Neural crest cell (in vitro differentiated cells): Measurements from ENCODE around the gene TIMM21. TPM values are rescaled to one million over a fixed set of nuclear protein-coding genes. Genes with fewer than 3 reads are reported as not detected.

Experiments
- DNase-seq: peaks from one replicate; pipeline ENCODE4 v3.0.0; 2021; ENCODE audit warnings: low read depth, mixed read lengths, low spot score
- H3K27ac Mint-ChIP-seq: one replicate; pipeline ENCODE4 v1.8.0; 2021; ENCODE audit warnings: mild to moderate bottlenecking, mixed read lengths; ENCODE audit not compliant: unreplicated experiment
- H3K27me3 Mint-ChIP-seq: 2 replicates; pipeline ENCODE4 v1.8.0; 2021; ENCODE audit warnings: low read depth, mild to moderate bottlenecking, mixed read lengths
- H3K36me3 Mint-ChIP-seq: 2 replicates; pipeline ENCODE4 v1.8.0; 2021; ENCODE audit warnings: low read depth, mild to moderate bottlenecking, mixed read lengths
- H3K4me1 Mint-ChIP-seq: 2 replicates; pipeline ENCODE4 v1.8.0; 2021; ENCODE audit warnings: mixed read lengths
- H3K4me3 Mint-ChIP-seq: one replicate; pipeline ENCODE4 v1.8.0; 2021; ENCODE audit warnings: mild to moderate bottlenecking, mixed read lengths
- H3K9me3 Mint-ChIP-seq: 2 replicates; pipeline ENCODE4 v1.8.0; 2021; ENCODE audit warnings: mixed read lengths
- total RNA-seq: library from RNA; stranded (reverse); gene quantifications from 2 replicates; pipeline ENCODE4 v1.2.1, GENCODE V29; 2021
- TF ChIP-seq, protein P1 (sequence below): fragments of 200-600 bp; sonication (generic); conservative IDR thresholded peaks from 2 replicates; pipeline ENCODE4 v1.5.0; 2021; ENCODE audit warnings: antibody characterized with exemption, mild to moderate bottlenecking

Gene TIMM21
- total RNA-seq, 1 donor from 2014 or later: 42.4 TPM

DNA sequence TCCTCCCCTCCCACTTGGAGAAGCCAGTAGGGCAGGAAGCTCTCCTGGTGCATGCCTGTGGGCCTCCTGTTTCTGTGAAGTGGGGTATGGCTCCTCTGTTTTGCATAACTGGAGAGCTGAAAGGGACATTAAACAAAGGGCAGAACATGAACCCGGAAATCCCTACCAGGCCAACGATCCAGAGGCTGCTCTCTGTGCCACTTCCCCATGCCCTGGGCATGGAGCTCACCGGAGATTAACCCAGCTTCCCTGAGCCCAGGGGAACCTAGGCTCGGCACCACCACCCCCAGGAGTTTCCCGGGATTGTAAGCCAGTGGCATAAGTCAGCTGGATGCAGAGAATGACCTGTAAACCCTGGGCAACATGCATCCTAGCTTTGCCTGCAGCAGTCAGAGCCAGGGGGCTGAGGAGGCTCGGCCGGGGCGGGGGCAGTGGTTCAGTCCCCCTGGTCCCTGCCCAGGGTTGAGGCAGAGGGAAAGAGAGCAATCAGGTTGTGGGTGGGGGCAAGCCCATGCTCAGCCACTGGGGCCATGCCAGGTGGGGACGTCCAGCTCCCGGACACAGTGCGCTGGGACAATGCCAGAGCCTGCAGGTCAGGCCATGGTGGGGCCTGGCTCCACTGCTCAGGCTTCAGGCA, 49.5 kb downstream of the TIMM21 start:
- Mint-ChIP-seq H3K9me3 (no peaks in the 10 kb centered on the region), H3K36me3 (no peaks in the 10 kb centered on the region)
- TF ChIP-seq, protein P1, sequence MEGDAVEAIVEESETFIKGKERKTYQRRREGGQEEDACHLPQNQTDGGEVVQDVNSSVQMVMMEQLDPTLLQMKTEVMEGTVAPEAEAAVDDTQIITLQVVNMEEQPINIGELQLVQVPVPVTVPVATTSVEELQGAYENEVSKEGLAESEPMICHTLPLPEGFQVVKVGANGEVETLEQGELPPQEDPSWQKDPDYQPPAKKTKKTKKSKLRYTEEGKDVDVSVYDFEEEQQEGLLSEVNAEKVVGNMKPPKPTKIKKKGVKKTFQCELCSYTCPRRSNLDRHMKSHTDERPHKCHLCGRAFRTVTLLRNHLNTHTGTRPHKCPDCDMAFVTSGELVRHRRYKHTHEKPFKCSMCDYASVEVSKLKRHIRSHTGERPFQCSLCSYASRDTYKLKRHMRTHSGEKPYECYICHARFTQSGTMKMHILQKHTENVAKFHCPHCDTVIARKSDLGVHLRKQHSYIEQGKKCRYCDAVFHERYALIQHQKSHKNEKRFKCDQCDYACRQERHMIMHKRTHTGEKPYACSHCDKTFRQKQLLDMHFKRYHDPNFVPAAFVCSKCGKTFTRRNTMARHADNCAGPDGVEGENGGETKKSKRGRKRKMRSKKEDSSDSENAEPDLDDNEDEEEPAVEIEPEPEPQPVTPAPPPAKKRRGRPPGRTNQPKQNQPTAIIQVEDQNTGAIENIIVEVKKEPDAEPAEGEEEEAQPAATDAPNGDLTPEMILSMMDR: no peak

DNA sequence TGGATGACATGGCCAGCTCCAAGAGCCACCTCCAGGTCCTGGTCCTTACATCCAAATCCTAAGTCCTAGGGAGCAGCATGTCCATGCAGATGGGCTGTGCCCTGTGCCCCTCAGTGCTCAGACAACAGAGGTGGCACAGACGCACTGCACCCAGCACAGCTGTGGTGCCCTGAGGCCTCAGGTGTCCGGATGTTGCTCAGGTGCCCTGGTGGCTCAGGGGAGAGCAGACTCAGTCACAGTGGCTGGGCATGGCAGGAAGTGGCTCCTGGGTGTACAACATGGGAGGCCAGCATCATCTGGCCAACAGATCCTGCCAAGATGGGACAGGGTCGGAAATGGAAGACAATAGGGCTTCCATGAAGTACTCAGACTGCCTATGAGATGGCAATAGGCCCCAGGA, 50.1 kb downstream of the TIMM21 start:
- no peak for DNase-seq
- TF ChIP-seq, protein P1: no peak
- no peak overlapping the region for H3K27ac Mint-ChIP-seq
- no peaks in the 10 kb centered on the region for H3K36me3 Mint-ChIP-seq
- no peak overlapping the region for H3K4me3 Mint-ChIP-seq
- H3K4me1 Mint-ChIP-seq: peaks cover 4% of the 10 kb centered on the region
- H3K9me3 Mint-ChIP-seq: no peaks in the 10 kb centered on the region
- H3K27me3 Mint-ChIP-seq: peaks cover 14% of the 10 kb centered on the region

More for the DNA sequence above, 49.5 kb downstream of the TIMM21 start:
- H3K27ac Mint-ChIP-seq: no peak overlapping the region
- no peak for DNase-seq
- no peak overlapping the region for H3K4me3 Mint-ChIP-seq
- H3K27me3 Mint-ChIP-seq: peaks cover 14% of the 10 kb centered on the region
- H3K4me1 Mint-ChIP-seq: peaks cover 4% of the 10 kb centered on the region

DNA sequence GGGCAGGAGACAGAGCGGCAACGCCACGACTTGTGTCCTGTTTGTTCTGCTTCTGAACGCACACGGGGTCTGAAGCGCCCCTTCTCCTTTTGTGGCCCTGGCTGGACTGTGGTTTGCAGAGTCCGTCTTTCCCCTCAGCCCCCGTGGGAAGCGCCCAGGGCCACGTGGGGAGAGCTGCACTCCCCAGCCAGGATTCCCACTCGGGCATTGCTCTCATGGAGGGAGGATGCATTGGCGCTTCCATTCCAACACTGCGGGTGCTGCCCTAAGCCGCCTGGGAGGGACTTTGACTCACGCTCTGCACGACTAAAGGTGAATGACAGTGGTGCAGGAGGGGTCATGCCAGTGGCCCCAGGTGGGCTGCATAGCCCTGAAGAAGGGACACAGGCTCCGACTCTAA, 52.5 kb downstream of the TIMM21 start:
- Mint-ChIP-seq H3K4me3 (no peak overlapping the region), H3K9me3 (no peaks in the 10 kb centered on the region), H3K27me3 (peaks cover 2% of the 10 kb centered on the region), H3K36me3 (no peaks in the 10 kb centered on the region), H3K4me1 (peaks cover 4% of the 10 kb centered on the region), H3K27ac (no peak overlapping the region)
- no peak for DNase-seq
- TF ChIP-seq, protein P1: no peak

DNA sequence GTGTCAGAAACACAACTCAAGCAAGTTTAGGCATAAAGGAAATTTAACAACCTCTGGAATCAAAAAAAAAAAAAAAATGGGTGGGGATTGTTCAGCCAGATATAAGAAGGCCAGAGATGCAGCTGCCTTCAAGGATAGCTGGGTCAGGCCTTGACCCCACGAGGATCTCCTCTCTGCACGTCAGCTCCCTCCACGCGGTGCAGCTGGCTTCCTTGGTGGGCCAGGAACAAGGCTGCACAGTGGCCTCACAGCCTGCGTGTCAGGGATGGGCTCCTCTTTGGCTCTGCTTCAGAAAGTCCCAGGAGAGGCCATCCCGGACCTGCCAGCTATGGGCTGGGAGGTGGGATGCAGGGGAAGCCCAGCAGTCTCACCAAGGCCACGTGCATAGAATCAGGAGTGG, 55.5 kb downstream of the TIMM21 start:
- Mint-ChIP-seq H3K4me1 (no peaks in the 10 kb centered on the region), H3K9me3 (no peaks in the 10 kb centered on the region), H3K27me3 (no peaks in the 10 kb centered on the region), H3K4me3 (no peak overlapping the region), H3K27ac (no peak overlapping the region), H3K36me3 (no peaks in the 10 kb centered on the region)
- no peak for DNase-seq
- TF ChIP-seq, protein P1: no peak

DNA sequence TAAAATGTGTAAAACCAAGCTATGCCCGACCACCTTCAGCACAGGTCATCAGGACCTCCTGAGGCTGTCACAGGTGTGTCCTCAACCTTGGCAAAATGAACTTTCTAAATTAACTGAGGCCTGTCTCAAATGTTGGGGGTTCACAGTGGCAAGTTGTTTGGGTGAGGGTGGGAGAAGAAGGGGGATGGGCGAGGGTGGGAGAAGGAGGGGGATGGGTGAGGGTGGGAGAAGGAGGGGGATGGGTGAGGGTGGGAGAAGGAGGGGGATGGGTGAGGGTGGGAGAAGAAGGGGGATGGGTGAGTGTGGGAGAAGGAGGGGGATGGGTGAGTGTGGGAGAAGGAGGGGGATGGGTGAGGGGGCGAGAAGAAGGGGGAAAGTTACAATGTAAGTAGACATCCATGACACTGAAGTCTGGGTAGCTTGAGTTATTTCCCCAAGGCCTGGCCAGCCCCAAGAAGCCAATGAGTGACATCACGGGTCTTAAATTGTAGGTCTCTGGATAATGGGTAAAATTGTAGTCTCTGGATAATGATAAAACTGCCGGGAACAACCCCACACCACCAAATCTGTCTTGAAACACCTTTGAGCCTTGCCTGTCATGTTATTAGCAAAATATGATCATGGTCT, 56.3 kb downstream of the TIMM21 start:
- TF ChIP-seq, protein P1: no peak
- DNase-seq: no peak
- Mint-ChIP-seq H3K27me3 (no peaks in the 10 kb centered on the region), H3K4me3 (no peak overlapping the region), H3K4me1 (no peaks in the 10 kb centered on the region), H3K27ac (no peak overlapping the region), H3K36me3 (no peaks in the 10 kb centered on the region), H3K9me3 (no peaks in the 10 kb centered on the region)

Other genes starting within 250 kb of the TIMM21 start
- gene FBXO15, start 689 bp upstream of the TIMM21 start, total RNA-seq: 1.7 and 2.7 TPM in 2 replicates
- 38.1 and 46.5 TPM in 2 replicates for gene CYB5A, start 143.4 kb downstream of the TIMM21 start, total RNA-seq
- not detected in 2 replicates for gene C18orf63, start 167.3 kb downstream of the TIMM21 start, total RNA-seq